GM21528 (cell line): ENCODE results near the gene TMEM144.

Experiments used
- ATAC-seq: cut with Tn5 transposase; IDR thresholded peaks from one replicate; pipeline ENCODE4 v1.9.1; 2021; ENCODE audit warnings: mild to moderate bottlenecking, moderate library complexity; ENCODE audit not compliant: unreplicated experiment, low FRiP score

The TMEM144 gene

DNA sequence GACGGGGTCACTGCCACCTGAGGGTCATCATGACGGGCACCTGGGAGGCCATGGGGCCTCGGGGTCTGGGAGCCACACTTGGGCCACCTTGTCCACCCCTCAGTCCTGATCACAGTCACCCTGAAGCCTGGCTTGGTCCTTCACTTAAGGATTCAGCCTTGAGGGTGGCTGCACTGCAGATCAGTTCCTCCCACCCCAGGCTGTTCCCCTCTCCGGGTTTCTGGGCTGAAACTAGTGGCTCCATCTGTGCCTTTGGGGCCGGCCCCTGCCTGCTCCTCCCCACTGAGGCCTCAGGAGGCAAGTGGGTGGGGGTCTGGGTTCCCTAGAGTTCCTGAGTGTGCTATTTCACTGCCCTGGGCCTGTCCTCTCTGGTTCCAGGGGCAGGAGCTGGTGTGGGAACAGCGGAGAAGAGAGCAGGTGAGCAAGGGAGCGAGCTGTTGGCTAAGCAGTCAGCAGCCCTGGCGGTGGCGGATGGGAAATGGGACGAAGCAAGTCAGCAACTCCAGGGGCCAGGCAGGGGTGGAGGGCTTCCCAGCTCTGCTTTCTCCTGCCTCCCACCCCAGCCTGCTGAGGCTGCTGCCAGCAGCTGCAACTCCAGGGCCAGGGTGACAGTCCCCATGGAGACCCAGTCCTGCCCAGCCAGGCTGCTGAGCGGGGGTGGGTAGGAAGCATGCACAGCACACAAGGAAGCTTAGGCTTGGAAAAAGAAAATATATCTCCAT, 81.2 kb downstream of the TMEM144 start:
- no peak for ATAC-seq

GRCh38 chr4:158292156-158292555, 81.9 kb downstream of the TMEM144 start:
- no peak for ATAC-seq

DNA sequence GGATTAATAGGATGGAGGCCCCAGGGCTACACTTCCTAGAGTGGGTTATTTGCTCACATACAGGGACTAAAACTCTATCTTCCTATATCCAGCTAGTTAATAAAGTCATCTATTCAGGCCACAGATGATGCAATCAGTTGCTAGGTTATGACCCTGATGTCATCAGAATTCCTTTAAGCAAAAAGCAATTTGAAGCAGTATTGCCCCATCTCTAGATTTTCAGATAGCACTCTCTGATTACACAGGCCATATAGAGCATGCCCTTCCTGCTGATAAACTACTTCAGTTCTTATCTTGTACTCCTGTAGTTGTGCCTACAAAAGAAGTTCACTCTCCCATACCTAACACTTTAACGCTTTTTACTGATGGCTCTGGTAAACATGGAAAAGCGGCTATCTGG, 84.8 kb downstream of the TMEM144 start:
- no peak for ATAC-seq

- ATAC-seq = no peak
These were observed 87.6 kb downstream of the TMEM144 start for GRCh38 chr4:158297866-158298265.

- no peak for ATAC-seq
These were observed 89.2 kb downstream of the TMEM144 start for GRCh38 chr4:158299459-158300007.

DNA sequence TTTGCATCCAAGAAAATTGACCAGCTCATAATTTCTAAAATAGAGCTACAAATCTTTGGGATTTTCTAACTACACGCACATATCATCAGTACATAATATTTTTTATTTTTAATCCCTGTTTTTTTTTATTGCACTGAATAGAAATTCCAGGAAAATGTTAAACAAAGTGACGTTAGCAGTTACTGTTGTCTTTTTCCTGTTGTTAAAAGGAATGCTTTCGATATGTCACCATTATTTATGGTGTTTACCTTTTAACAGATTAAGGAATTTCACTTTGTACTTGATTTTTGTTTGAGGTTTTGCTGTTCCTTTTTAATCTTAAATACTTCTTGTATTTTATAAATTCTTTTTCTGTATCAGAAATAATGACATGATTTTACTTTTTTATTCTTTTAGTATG, 89.7 kb downstream of the TMEM144 start:
- ATAC-seq = no peak

DNA sequence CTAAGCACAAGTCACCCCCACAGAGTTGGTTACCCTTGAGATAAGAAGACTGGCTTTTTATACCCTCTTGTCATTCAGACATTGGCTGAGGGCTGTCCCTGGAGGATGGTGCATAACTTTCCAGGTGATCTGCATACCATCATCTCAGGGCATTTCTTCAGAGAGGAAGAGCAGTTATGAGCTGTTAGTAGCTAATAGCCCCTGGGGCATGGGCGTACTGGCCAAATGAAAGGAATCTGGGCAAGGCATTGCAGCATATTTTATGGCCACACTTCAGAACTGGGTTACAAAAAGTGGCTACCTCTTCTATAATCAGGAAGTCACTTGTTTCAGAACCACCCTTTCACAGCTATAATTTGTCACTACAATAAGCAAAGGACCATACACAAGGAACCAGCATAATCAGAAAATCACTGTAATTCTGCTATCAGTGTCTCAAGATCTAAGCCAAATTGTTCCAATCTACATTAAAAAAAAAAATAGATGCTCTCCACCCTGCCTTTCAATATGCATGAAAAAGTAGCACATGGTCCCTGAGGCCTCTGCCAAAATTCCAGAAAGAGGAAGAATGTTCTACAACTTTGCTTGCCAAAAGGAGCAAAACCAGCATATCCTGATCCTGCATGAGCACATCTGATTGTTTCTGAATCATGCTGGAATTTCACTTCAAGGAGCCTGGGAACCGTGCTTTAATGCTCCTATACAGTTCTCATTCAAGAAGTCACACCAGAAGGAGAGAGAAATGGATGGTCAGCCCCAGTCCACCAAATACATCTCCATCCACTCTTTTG, 92.0 kb downstream of the TMEM144 start:
- no peak for ATAC-seq

GRCh38 chr4:158304694-158305093, 94.4 kb downstream of the TMEM144 start:
- no peak for ATAC-seq
